Measurements from ENCODE around the gene RARS2. TPM values are rescaled to one million over a fixed set of nuclear protein-coding genes. Genes with fewer than 3 reads are reported as not detected.
"Not testable (repeated sequence)": the region's sequence is repeated elsewhere in the genome, so short reads cannot be mapped to it uniquely, and the experiment has no call there.

Gene RARS2
- total and polyA plus RNA-seq, 5 experiments from 2014 or later = 17.3 to 40.6 (median 29.1) TPM

DNA sequence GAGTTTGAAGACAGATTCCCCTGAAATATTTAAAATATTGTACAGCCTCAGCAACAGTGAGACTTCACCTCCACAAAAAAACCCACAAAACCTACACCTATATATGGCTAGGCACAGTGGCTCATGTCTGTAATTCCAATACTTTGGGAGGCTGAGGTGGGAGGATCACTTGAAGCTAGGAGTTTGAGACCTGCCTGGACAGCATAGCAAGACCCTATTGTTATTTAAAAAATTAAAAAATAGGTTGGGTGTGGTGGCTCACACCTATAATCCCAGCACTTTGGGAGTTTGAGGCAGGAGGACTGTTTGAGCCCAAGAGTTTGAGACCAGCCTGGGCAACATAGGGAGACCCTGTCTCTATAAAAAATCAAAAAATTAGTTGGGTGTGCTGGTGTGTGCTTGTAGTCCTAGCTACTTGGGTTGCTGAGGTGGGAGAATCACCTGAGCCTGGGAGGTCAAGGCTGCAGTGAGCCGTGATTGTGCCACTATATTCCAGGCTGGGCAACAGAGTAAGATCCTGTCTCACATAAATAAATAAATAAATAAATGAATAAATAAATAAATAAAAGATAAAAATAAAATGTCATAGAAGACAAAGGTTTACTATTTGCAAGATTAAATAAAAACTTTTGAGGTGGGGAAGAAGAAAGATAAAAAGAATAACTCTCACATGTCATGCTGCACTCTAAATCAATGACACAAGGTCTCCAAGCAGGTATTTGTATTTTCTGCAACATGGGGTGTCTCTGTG, 51.1 kb downstream of the RARS2 start:
- peaks cover 10 to 68% (median 40%) of the 10 kb centered on the region in 3 donors for H3K36me3 Mint-ChIP-seq
- no peaks in the 10 kb centered on the region for H3K27me3 Mint-ChIP-seq
- POLR2A ChIA-PET = no interaction called here
- H3K9me3 Mint-ChIP-seq = peaks cover 0 to 17% (median 8%) of the 10 kb centered on the region in 9 donors
- no peak overlapping the region for H3K4me3 Mint-ChIP-seq
- no peak overlapping the region for H3K27ac Mint-ChIP-seq
- DNase-seq = no peak
- no peak for ATAC-seq
- peaks cover 3 to 8% (median 5%) of the 10 kb centered on the region in 4 donors for H3K4me1 Mint-ChIP-seq

DNA sequence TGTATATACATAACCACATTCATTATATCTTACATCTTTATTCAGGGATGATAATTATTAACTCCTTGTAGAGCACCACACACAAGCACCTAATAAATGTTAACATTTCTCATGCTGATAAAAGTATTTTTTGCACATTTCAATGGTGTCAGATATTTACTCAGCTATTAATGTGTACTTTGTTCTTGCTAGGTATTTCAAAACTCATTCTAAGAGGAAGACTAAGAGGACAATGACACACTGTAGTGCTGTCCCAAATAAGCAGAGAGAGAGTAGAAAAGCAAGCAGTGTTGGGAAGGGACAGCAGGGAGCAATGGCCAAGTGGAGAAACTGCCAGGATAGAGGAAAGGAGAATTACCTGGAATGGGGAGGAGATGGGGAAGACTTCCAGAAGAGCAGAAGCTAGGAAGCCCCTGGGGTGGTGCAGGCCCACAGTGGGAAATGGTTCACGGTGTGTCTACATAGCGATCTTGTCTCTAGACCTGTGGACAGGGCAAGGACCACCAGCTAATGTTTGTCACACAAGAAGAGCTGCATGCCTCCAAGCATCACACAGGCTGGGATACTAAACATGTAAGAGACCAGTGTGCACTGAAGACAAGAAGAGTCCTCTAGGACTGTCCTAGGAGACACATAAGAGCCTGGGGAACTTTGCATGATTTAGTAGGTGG, 55.3 kb downstream of the RARS2 start:
- DNase-seq = no peak
- POLR2A ChIA-PET = interaction anchor here (0.6 kb wide), 1 partner anchor 140 kb away, joined by 3 read pairs; no protein-coding TSS in a partner anchor
- no peak for ATAC-seq
- no peak overlapping the region for H3K4me3 Mint-ChIP-seq
- no peaks in the 10 kb centered on the region for H3K27me3 Mint-ChIP-seq
- H3K4me1 Mint-ChIP-seq = peaks cover 6 to 15% (median 9%) of the 10 kb centered on the region in 4 donors
- peaks cover 0 to 4% (median 0%) of the 10 kb centered on the region in 9 donors for H3K9me3 Mint-ChIP-seq
- peaks cover 4 to 51% (median 15%) of the 10 kb centered on the region in 3 donors for H3K36me3 Mint-ChIP-seq
- peak overlapping the region in 5 of 10 donors; percentile 11 to 67 (median 28) for H3K27ac Mint-ChIP-seq

GRCh38 chr6:87529221-87529620, 60.6 kb downstream of the RARS2 start:
- POLR2A ChIA-PET = no interaction called here
- no peaks in the 10 kb centered on the region for H3K9me3 Mint-ChIP-seq
- peaks cover 5 to 20% (median 10%) of the 10 kb centered on the region in 4 donors for H3K4me1 Mint-ChIP-seq
- peaks cover 6 to 65% (median 25%) of the 10 kb centered on the region in 3 donors for H3K36me3 Mint-ChIP-seq
- H3K27me3 Mint-ChIP-seq = no peaks in the 10 kb centered on the region
- DNase-seq = no peak
- H3K27ac Mint-ChIP-seq = peak overlapping the region in 7 of 10 donors; percentile 5 to 67 (median 50)
- no peak for ATAC-seq
- no peak overlapping the region for H3K4me3 Mint-ChIP-seq

- peaks cover 0 to 4% (median under 1%) of the 10 kb centered on the region in 4 donors for H3K4me1 Mint-ChIP-seq
- no peak overlapping the region for H3K4me3 Mint-ChIP-seq
- H3K27ac Mint-ChIP-seq = peak overlapping the region in 2 of 10 donors; percentile 4 to 34
- DNase-seq = no peak
- peaks cover 5 to 77% (median 27%) of the 10 kb centered on the region in 3 donors for H3K36me3 Mint-ChIP-seq
- no peaks in the 10 kb centered on the region for H3K27me3 Mint-ChIP-seq
- H3K9me3 Mint-ChIP-seq = no peaks in the 10 kb centered on the region
- ATAC-seq = no peak
- POLR2A ChIA-PET = no interaction called here
These were observed 67.1 kb downstream of the RARS2 start for GRCh38 chr6:87522686-87523085.

DNA sequence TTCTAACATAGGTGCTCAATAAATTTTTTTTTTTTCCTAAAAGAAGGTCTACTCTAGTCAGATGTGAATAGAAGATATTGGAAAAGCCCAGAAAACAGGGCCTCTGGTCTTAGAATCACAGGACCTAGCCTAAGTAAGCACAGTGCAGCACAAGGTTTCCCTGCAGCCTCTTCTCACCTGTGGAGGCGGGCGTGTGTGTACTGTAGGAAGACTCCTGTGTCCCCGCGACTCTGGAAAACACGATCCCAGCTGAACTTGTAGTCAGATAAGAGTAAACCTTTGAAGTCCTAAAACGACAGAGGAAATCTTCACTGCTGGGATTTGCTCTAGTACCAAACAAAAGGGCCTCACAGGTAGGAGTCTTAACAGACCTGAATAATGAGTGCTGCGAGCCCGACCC, 71.3 kb downstream of the RARS2 start:
- no peaks in the 10 kb centered on the region for H3K27me3 Mint-ChIP-seq
- no peaks in the 10 kb centered on the region for H3K9me3 Mint-ChIP-seq
- H3K36me3 Mint-ChIP-seq = peaks cover 0 to 85% (median 25%) of the 10 kb centered on the region in 3 donors
- H3K27ac Mint-ChIP-seq = peak overlapping the region in 2 of 10 donors; percentile 29 to 40
- DNase-seq (no peak), ATAC-seq (no peak)
- POLR2A ChIA-PET = no interaction called here
- no peak overlapping the region for H3K4me3 Mint-ChIP-seq
- peaks cover 2 to 14% (median 8%) of the 10 kb centered on the region in 4 donors for H3K4me1 Mint-ChIP-seq

DNA sequence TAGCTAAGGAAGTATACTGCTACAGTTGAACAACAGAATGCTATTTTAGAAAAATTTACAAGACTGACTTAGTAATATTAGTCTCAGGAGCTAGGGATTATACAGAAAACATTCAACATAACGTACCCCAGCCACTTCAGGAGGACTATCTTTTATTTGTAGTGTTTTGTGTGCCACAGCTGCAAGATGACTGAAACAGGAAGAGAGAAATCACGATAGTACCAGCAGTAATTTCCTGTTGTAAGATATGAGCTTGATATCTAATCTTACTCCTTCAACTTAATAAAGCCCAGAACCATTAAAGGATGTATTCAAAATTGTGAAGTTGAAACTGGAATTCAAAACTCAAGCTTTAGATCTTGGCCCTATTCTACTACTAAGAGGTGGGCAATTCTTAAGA, 75.0 kb downstream of the RARS2 start:
- no peak overlapping the region for H3K4me3 Mint-ChIP-seq
- no peaks in the 10 kb centered on the region for H3K27me3 Mint-ChIP-seq
- H3K4me1 Mint-ChIP-seq = peaks cover 2 to 14% (median 8%) of the 10 kb centered on the region in 4 donors
- peak overlapping the region in 9 of 10 donors; percentile 19 to 87 (median 68) for H3K27ac Mint-ChIP-seq
- no peaks in the 10 kb centered on the region for H3K9me3 Mint-ChIP-seq
- ATAC-seq (no peak), DNase-seq (no peak)
- POLR2A ChIA-PET = no interaction called here
- peaks cover 0 to 89% (median 21%) of the 10 kb centered on the region in 3 donors for H3K36me3 Mint-ChIP-seq

- Mint-ChIP-seq H3K9me3 (no peaks in the 10 kb centered on the region), H3K4me1 (peaks cover 0 to 3% (median 1%) of the 10 kb centered on the region in 4 donors), H3K27ac (peak overlapping the region in 7 of 10 donors; percentile 0 to 57 (median 14)), H3K36me3 (peaks cover 3 to 59% (median 5%) of the 10 kb centered on the region in 3 donors), H3K27me3 (no peaks in the 10 kb centered on the region), H3K4me3 (no peak overlapping the region)
- DNase-seq (no peak), ATAC-seq (no peak)
- POLR2A ChIA-PET = no interaction called here
These were observed 85.3 kb downstream of the RARS2 start for GRCh38 chr6:87504441-87504840.

GRCh38 chr6:87501809-87502572, 87.8 kb downstream of the RARS2 start:
- Mint-ChIP-seq H3K27ac (peak overlapping the region in 3 of 10 donors; percentile 11 to 26 (median 22)), H3K27me3 (no peaks in the 10 kb centered on the region), H3K4me3 (no peak overlapping the region), H3K9me3 (no peaks in the 10 kb centered on the region), H3K36me3 (peaks cover 3 to 53% (median 5%) of the 10 kb centered on the region in 3 donors), H3K4me1 (peaks cover 0 to 7% (median 2%) of the 10 kb centered on the region in 4 donors)
- no peak for DNase-seq
- ATAC-seq = no peak
- POLR2A ChIA-PET = no interaction called here

GRCh38 chr6:87498048-87498447, 91.7 kb downstream of the RARS2 start:
- Mint-ChIP-seq H3K4me3 (no peak overlapping the region), H3K27me3 (no peaks in the 10 kb centered on the region), H3K9me3 (no peaks in the 10 kb centered on the region), H3K27ac (no peak overlapping the region), H3K4me1 (peaks cover 0 to 13% (median 4%) of the 10 kb centered on the region in 4 donors), H3K36me3 (peaks cover 0 to 28% (median 1%) of the 10 kb centered on the region in 3 donors)
- no peak for DNase-seq
- POLR2A ChIA-PET = no interaction called here
- ATAC-seq = no peak

DNA sequence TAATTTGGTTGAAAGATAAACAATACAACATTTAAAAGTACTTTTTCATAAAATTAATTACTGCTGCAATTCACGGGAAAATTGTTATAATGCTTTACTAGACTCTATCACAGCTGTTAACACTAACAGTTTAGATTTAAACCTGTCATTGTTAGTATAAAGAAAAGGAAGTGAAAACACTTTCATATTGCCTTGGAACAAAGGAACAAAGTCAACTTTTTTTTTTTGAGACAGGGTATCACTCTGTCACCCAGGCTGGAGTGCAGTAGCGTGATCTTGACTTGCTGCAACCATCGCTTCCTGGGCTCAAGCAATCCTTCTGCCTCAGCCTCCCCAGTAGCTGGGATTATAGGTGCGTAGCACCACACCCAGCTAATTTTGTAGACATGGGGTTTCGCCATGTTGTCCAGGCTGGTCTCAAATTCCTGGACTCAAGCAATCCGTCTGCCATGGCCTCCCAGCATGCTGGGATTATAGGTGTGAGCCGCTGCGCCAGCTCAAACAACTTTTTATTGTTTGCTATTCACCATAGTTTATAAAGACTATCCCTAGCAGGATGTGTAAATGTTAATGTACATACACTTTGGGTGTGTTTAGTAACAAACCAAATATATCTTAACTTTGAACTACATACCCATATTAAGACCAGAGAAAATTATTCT, 94.9 kb downstream of the RARS2 start:
- Mint-ChIP-seq H3K36me3 (peaks cover 0 to 24% (median 10%) of the 10 kb centered on the region in 3 donors), H3K9me3 (no peaks in the 10 kb centered on the region), H3K4me1 (peaks cover 0 to 13% (median 6%) of the 10 kb centered on the region in 4 donors), H3K4me3 (no peak overlapping the region), H3K27me3 (no peaks in the 10 kb centered on the region), H3K27ac (no peak overlapping the region)
- POLR2A ChIA-PET = no interaction called here
- no peak for DNase-seq
- no peak for ATAC-seq

DNA sequence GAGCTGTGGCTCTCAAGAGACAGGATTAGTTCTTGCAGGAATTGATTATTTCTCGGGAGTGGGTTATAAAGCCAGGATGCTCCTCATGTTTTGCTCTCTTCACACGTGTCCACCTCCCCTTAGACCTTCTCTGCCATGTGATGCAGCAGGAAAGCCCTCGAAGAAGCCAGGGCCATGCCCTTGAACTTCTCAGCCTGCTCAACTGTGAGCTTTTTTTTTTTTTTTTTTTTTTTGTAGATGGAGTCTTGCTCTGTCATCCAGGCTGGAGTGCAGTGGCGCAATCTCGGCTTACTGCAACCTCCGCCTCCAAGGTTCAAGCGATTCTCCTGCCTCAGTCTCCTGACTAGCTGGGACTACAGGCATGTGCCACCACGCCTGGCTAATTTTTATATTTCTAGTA, 100.5 kb downstream of the RARS2 start:
- H3K9me3 Mint-ChIP-seq, H3K27me3 Mint-ChIP-seq, ATAC-seq, DNase-seq, POLR2A ChIA-PET, H3K27ac Mint-ChIP-seq, H3K4me3 Mint-ChIP-seq, H3K4me1 Mint-ChIP-seq: not testable (repeated sequence)
- peaks cover 0 to 42% (median 19%) of the 10 kb centered on the region in 3 donors for H3K36me3 Mint-ChIP-seq

DNA sequence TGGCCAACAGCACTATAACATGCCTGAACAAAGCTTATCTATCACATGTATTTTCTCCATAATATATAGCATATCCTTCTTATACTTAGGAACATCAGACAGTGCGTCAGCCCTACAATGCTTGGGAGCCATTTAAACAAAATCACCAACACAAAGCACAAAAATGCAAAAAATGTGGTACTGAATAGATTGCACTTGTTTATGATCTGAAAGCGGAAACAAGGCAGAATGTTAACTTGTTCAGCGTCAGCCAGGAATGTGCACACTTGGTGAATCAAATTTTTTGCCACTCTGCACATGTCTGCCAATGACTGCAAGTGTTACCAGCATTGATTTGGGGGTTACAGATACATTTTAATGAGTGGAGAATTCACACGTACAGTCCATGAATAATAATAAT, 102.2 kb downstream of the RARS2 start:
- no peaks in the 10 kb centered on the region for H3K27me3 Mint-ChIP-seq
- DNase-seq = no peak
- peaks cover 0 to 12% (median 9%) of the 10 kb centered on the region in 4 donors for H3K4me1 Mint-ChIP-seq
- POLR2A ChIA-PET = no interaction called here
- H3K9me3 Mint-ChIP-seq = no peaks in the 10 kb centered on the region
- peaks cover 0 to 45% (median 20%) of the 10 kb centered on the region in 3 donors for H3K36me3 Mint-ChIP-seq
- H3K27ac Mint-ChIP-seq = no peak overlapping the region
- no peak for ATAC-seq
- no peak overlapping the region for H3K4me3 Mint-ChIP-seq
